ES-I3 (cell line): Measurements from ENCODE around the gene VIPR2.
"Not testable (repeated sequence)": the region's sequence is repeated elsewhere in the genome, so short reads cannot be mapped to it uniquely, and the experiment has no call there.

Source experiments
- H3K36me3 ChIP-seq: 2 replicates; pipeline ENCODE4 v1.6.1; 2013; ENCODE audit warnings: mild to moderate bottlenecking, low read length, control low read depth, moderate library complexity; ENCODE audit not compliant: insufficient read depth
- H3K4me1 ChIP-seq: 2 replicates; pipeline ENCODE4 v1.6.1; 2013; ENCODE audit warnings: mild to moderate bottlenecking, control low read depth, low read length; ENCODE audit not compliant: insufficient read depth
- H3K9ac ChIP-seq: 2 replicates; pipeline ENCODE4 v1.6.1; 2013; ENCODE audit warnings: low read depth, mild to moderate bottlenecking, low read length, moderate library complexity
- H3K9me3 ChIP-seq: 2 replicates; pipeline ENCODE4 v1.6.1; 2013; ENCODE audit warnings: mild to moderate bottlenecking, low read length, moderate library complexity; ENCODE audit not compliant: control insufficient read depth, insufficient read depth

Gene VIPR2

GRCh38 chr7:159082075-159082474 lies 62.6 kb downstream of the VIPR2 start:
- not testable (repeated sequence) for H3K9me3 ChIP-seq, H3K4me1 ChIP-seq, H3K36me3 ChIP-seq, H3K9ac ChIP-seq

DNA sequence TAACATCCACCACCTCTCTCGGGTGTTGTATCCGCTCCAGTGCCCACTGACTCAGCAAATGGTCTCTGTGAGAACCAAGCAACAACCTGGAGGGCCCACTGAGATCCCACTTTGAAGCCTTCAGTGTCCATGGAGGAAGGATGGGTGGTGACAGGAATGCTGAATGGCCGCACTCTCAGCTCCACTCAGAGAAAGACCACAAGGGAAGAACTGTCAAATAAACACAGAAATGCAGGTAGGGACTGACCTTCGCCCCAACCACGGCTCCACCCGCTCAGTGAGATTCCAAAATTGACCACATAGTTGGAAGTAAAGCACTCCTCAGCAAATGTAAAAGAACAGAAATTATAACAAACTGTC lies 65.8 kb downstream of the VIPR2 start:
- no peak overlapping the region for H3K9ac ChIP-seq
- H3K9me3 ChIP-seq, result no peaks in the 10 kb centered on the region
- H3K36me3 ChIP-seq, result no peaks in the 10 kb centered on the region
- H3K4me1 ChIP-seq, result no peaks in the 10 kb centered on the region

- H3K4me1 ChIP-seq, result no peaks in the 10 kb centered on the region
- H3K9ac ChIP-seq, result no peak overlapping the region
- H3K36me3 ChIP-seq, result no peaks in the 10 kb centered on the region
- H3K9me3 ChIP-seq, result no peaks in the 10 kb centered on the region
These were observed 66.3 kb downstream of the VIPR2 start for GRCh38 chr7:159078193-159078910.

GRCh38 chr7:159076333-159076732 lies 68.3 kb downstream of the VIPR2 start:
- Histone ChIP-seq H3K36me3 (no peaks in the 10 kb centered on the region), H3K9me3 (no peaks in the 10 kb centered on the region), H3K9ac (no peak overlapping the region), H3K4me1 (no peaks in the 10 kb centered on the region)

DNA sequence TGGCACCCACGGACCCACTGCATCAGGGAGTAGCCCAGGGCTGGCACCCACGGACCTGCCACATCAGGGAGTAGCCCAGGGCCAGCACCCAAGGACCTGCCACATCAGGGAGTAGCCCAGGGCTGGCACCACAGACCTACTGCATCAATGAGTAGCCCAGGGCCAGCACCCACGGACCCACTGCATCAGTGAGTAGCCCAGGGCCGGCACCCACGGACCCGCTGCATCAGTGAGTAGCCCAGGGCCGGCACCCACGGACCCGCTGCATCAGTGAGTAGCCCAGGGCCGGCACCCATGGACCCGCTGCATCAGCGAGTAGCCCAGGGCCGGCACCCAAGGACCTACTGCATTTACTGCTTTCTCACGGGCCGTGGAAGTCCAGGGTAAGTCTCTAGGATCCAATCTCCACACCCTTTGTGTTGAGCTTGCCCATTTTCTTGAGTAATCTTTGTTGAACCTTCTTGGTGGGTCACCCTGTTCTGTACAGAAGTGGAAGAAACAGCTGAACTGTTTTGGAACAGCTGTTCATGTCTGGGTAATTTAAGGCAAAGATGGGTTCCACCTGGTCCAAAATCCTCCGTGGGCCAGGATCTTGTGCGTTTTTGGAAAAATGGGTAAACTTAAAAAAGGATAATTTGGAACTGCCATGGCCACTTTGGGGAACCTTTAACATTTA lies 69.0 kb downstream of the VIPR2 start:
- Histone ChIP-seq H3K9me3 (no peaks in the 10 kb centered on the region), H3K4me1 (no peaks in the 10 kb centered on the region), H3K36me3 (no peaks in the 10 kb centered on the region), H3K9ac (no peak overlapping the region)

- H3K4me1 ChIP-seq, result no peaks in the 10 kb centered on the region
- H3K9ac ChIP-seq, result no peak overlapping the region
- no peaks in the 10 kb centered on the region for H3K36me3 ChIP-seq
- H3K9me3 ChIP-seq, result no peaks in the 10 kb centered on the region
These were observed 73.4 kb downstream of the VIPR2 start for GRCh38 chr7:159071260-159071659.

- no peaks in the 10 kb centered on the region for H3K36me3 ChIP-seq
- H3K9me3 ChIP-seq, result no peaks in the 10 kb centered on the region
- H3K4me1 ChIP-seq, result no peaks in the 10 kb centered on the region
- no peak overlapping the region for H3K9ac ChIP-seq
These were observed 74.1 kb downstream of the VIPR2 start for GRCh38 chr7:159070431-159071148.

GRCh38 chr7:159068893-159069448 lies 75.7 kb downstream of the VIPR2 start:
- Histone ChIP-seq H3K9ac (no peak overlapping the region), H3K9me3 (no peaks in the 10 kb centered on the region), H3K36me3 (no peaks in the 10 kb centered on the region), H3K4me1 (no peaks in the 10 kb centered on the region)

- Histone ChIP-seq H3K9me3 (no peaks in the 10 kb centered on the region), H3K9ac (no peak overlapping the region), H3K36me3 (no peaks in the 10 kb centered on the region), H3K4me1 (no peaks in the 10 kb centered on the region)
These were observed 76.2 kb downstream of the VIPR2 start for GRCh38 chr7:159068488-159068811.

GRCh38 chr7:159067576-159068487 lies 76.8 kb downstream of the VIPR2 start:
- no peaks in the 10 kb centered on the region for H3K9me3 ChIP-seq
- H3K9ac ChIP-seq, result no peak overlapping the region
- no peaks in the 10 kb centered on the region for H3K4me1 ChIP-seq
- H3K36me3 ChIP-seq, result no peaks in the 10 kb centered on the region

DNA sequence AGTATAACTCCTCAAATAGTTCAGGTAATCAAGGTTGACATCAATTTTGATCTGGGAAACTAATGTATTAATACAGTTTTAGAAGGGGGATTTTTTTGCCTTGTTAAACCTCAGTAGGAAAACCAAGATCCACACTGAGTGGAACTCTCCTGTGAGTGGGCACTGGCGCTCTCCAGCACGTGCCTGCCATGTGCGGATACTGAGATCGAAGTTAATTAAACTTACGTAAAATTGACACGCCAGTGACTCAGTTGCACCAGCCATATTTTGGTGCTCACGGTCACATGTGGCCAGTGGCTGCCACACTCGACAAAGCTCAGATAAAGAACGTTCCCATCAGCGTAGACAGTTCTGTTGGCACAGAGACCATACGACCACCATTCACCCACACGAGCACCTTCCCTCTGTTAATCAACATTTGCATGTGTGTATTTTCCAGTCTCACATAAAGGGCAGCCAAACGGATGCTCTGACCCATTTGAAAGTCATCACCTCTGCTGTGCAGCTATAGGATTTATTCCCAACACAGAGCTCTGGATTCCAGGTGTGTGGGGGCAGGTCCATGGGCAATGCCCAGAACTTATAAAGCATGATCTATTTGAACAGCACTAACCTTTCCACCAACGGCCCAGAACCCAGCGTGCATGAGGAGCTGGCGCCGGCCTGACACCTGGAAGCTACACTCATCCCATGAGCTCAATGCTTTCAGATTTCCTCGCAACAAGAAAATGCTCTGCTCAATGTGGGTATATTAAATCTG lies 77.7 kb downstream of the VIPR2 start:
- no peaks in the 10 kb centered on the region for H3K4me1 ChIP-seq
- H3K9me3 ChIP-seq, result no peaks in the 10 kb centered on the region
- no peak overlapping the region for H3K9ac ChIP-seq
- H3K36me3 ChIP-seq, result no peaks in the 10 kb centered on the region

DNA sequence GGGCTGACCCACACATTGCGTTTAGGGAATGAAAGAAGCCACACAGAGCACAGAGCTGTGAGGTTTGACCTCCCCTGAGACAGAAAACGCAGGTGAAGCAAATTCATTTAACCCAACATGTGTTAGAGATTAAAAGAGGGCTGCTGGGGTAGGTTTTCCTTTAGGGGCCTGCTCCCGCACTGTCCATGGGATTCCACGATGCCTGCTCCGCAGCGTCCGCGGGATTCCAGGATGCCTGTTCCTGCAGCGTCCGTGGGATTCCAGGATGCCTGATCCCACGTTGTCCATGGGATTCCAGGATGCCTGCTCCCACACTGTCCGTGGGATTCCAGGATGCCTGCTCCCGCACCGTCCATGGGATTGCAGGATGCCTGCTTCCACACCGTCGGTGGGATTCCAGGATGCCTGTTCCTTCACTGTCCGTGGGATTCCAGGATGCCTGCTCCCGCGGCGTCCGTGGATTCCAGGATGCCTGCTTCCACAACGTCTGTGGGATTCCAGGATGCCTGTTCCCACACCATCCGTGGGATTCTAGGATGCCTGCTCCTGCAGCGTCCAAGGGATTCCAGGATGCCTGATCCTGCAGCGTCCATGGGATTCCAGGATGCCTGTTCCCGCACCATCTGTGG lies 78.7 kb downstream of the VIPR2 start:
- Histone ChIP-seq H3K36me3 (no peaks in the 10 kb centered on the region), H3K4me1 (no peaks in the 10 kb centered on the region), H3K9me3 (no peaks in the 10 kb centered on the region), H3K9ac (no peak overlapping the region)

DNA sequence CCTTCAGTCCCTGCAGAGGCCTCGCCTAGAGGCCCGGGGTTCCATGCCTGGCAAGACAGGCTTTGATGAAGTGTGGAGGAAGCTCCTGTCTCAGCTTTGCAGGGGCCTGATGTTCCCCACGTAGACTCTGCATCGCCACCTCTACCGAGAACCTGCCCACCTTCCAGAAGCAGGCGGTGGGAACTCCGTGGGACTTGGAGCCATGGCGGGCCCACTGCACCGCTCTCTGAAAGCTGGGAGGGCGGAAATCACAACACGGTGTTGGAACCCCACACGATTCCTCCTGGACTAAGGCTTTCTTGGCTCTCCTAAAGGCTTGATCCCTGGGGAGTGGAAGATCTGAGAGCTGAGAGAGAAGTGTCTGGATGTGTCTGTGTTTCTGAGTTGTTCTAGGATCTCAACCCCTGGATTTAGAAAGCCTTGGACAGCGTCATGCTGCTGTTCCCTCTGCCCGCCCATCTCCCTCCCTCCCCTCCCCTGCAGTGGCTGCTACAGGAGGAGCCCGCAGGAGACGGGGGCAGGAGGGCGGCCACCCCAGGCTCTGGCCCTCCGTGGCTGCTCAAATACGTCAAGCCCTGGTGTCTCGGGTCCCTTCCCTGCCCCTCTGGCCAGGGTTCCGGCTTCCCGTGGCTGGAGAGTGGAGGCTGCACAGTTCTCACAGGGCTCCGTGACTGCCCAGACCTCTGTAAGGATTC lies 79.7 kb downstream of the VIPR2 start:
- no peaks in the 10 kb centered on the region for H3K36me3 ChIP-seq
- no peak overlapping the region for H3K9ac ChIP-seq
- no peaks in the 10 kb centered on the region for H3K9me3 ChIP-seq
- no peaks in the 10 kb centered on the region for H3K4me1 ChIP-seq
